HepG2 (cell line): Measurements from ENCODE around the gene IL12A. TPM values are rescaled to one million over a fixed set of nuclear protein-coding genes. Genes with fewer than 3 reads are reported as not detected.

Source experiments
- ATAC-seq: fragments of 200-7000 bp; cut with Tn5 transposase; 3 replicates; pipeline ENCODE4 v1.9.1; 2020; ENCODE audit warnings: mild to moderate bottlenecking, moderate library complexity
- BruUV-seq: library from RNA; stranded (reverse); fragments of 400-500 nt; replicated peaks from 2 replicates; lab custom pipeline; 2021; lab: Mats Ljungman, UMichigan
- CTCF ChIA-PET: fragments of 300-600 bp; formaldehyde crosslinking; extraction: SDS; loops from one replicate; lab custom pipeline; 2021; ENCODE audit warnings: low total read pairs, inconsistent platforms, low intra/inter-chr PET ratio; lab: Yijun Ruan, JAX
- POLR2A ChIA-PET: fragments of 350-600 bp; sonication (Branson Sonifier 250); formaldehyde crosslinking; loops from one replicate; lab custom pipeline; 2020; ENCODE audit warnings: antibody characterized with exemption, inconsistent platforms; lab: Yijun Ruan, JAX
- DNase-seq: peaks from one replicate; pipeline ENCODE4 v3.0.0-alpha.2; 2015; ENCODE audit warnings: low spot score
- FAIRE-seq: peaks from 3 replicates; lab custom pipeline; 2011; peaks lifted over from hg19 to GRCh38; lab: Jason Lieb, UNC
- H2AFZ ChIP-seq: one replicate; pipeline ENCODE4 v1.6.1; 2011; ENCODE audit warnings: low read length, inconsistent platforms
- H3K27ac ChIP-seq: fragments of 300-600 bp; 3 replicates; pipeline ENCODE4 v1.8.0; 2011; ENCODE audit warnings: mixed run types, mild to moderate bottlenecking, mixed read lengths, low read length, inconsistent platforms; ENCODE audit not compliant: insufficient read depth; ENCODE audit errors: extremely low read length
- H3K27me3 ChIP-seq, 2 experiments: fragments of 200-600 bp in 1 of 2; 2 replicates in 1 of 2; 3 replicates in 1 of 2; pipeline versions ENCODE4 v1.6.0 to v1.8.0; 2011; ENCODE audit warnings: low read length in 2 of 2, mild to moderate bottlenecking in 2 of 2, moderate library complexity in 2 of 2, inconsistent platforms in 1 of 2; ENCODE audit not compliant: insufficient read depth in 2 of 2, control insufficient read depth in 1 of 2
- H3K36me3 ChIP-seq, 2 experiments: fragments of 200-600 bp in 1 of 2; replicated peaks in 1 of 2; 2 replicates in 1 of 2; 3 replicates in 1 of 2; pipeline versions ENCODE4 v1.5.1 to v1.8.0; 2011; ENCODE audit warnings: low read length in 2 of 2, inconsistent platforms in 1 of 2; ENCODE audit not compliant: insufficient read depth in 2 of 2, control insufficient read depth in 1 of 2
- H3K4me1 ChIP-seq: 2 replicates; pipeline ENCODE4 v1.5.1; 2012; ENCODE audit warnings: low read length, inconsistent platforms; ENCODE audit not compliant: insufficient read depth
- H3K4me2 ChIP-seq: 2 replicates; pipeline ENCODE4 v1.6.0; 2011; ENCODE audit warnings: low read depth, low read length, inconsistent platforms
- H3K4me3 ChIP-seq, 3 experiments: fragments of 200-600 bp in 1 of 3; sonication (generic), shearing (Covaris generic) in 1 of 3; replicated peaks in 1 of 3; 2 replicates each; pipeline ENCODE4 v1.5.1; 2011 to 2016; ENCODE audit warnings: low read length in 3 of 3, inconsistent platforms in 2 of 3, low read depth in 2 of 3, mild to moderate bottlenecking in 2 of 3, control low read depth in 1 of 3, mixed read lengths in 1 of 3; ENCODE audit not compliant: insufficient read depth in 1 of 3
- H3K79me2 ChIP-seq: one replicate; pipeline ENCODE4 v1.6.1; 2011; ENCODE audit warnings: low read length, inconsistent platforms; ENCODE audit not compliant: insufficient read depth
- H3K9ac ChIP-seq: 2 replicates; pipeline ENCODE4 v1.6.0; 2011; ENCODE audit warnings: mild to moderate bottlenecking, low read depth, low read length, inconsistent platforms; ENCODE audit not compliant: insufficient read depth
- H3K9me3 ChIP-seq: 2 replicates; pipeline ENCODE4 v1.5.1; 2012; ENCODE audit warnings: mild to moderate bottlenecking, low read length
- H4K20me1 ChIP-seq: 2 replicates; pipeline ENCODE4 v1.6.0; 2011; ENCODE audit warnings: inconsistent platforms, mild to moderate bottlenecking, low read length, moderate library complexity; ENCODE audit not compliant: insufficient read depth
- MIER3 ChIP-seq: IDR thresholded peaks from 2 replicates; pipeline ENCODE4 v1.6.1; 2016; ENCODE audit warnings: missing compliant biosample characterization, borderline replicate concordance
- MTA1 ChIP-seq: sonication (generic); formaldehyde crosslinking; IDR thresholded peaks from 2 replicates; pipeline ENCODE4 v1.4.0; 2020; ENCODE audit warnings: missing genetic modification reagents, mild to moderate bottlenecking, borderline replicate concordance
- ZNF430 ChIP-seq: sonication (generic); formaldehyde crosslinking; IDR thresholded peaks from 2 replicates; pipeline ENCODE4 v1.9.0; 2021; ENCODE audit warnings: mild to moderate bottlenecking, missing genetic modification reagents
- ZNF850 ChIP-seq: sonication (generic); formaldehyde crosslinking; conservative IDR thresholded peaks from 2 replicates; pipeline ENCODE4 v1.9.0; 2021; ENCODE audit warnings: mild to moderate bottlenecking, missing genetic modification reagents
- WGBS: methylation state at CpG from one replicate; pipeline ENCODE4 v1.1.6; 2017; ENCODE audit warnings: low lambda C conversion rate; 5-methylcytosine and 5-hydroxymethylcytosine counted together
- in situ Hi-C: cut with HindIII; loops from 2 replicates; pipeline ENCODE4 v1.10.0; 2017; ENCODE audit warnings: low pct_unique_long_range_greater_than_20kb; ENCODE audit not compliant: extremely low pct_ligation_motif_present
- intact Hi-C: fragments of 100-400 bp; cut with micrococcal nuclease; formaldehyde crosslinking; loops from one replicate; pipeline ENCODE4 v1.10.0; 2022; ENCODE audit not compliant: unreplicated experiment
- polyA plus RNA-seq, 8 experiments: library from polyadenylated mRNA; depleted of rRNA in 3 of 8; stranded (reverse) in 7 of 8; unstranded in 1 of 8; fragments of >200 nt; fragmentation: Illumina TruSeq in 4 of 8; extraction: Trizol in 4 of 8; gene quantifications; 2 replicates each; pipeline versions ENCODE4 v1.2.1 to v1.2.3, GENCODE V29; 2011 to 2016; ENCODE audit warnings: low read depth in 4 of 8, missing spikeins in 1 of 8, mixed read lengths in 1 of 8; ENCODE audit not compliant: insufficient read depth in 1 of 8
- total RNA-seq, 5 experiments: library from RNA; depleted of rRNA; stranded (reverse); fragments of >200 nt; fragmentation: Illumina TruSeq; extraction: Trizol; gene quantifications; 2 replicates each; pipeline ENCODE4 v1.2.3, GENCODE V29; 2016; ENCODE audit warnings: low read depth in 1 of 5
- TF ChIP-seq, protein P1 (sequence below): sonication (generic); IDR thresholded peaks from 2 replicates; pipeline ENCODE4 v1.6.1; 2016; ENCODE audit warnings: low read depth, borderline replicate concordance
- TF ChIP-seq, protein P2 (sequence below): sonication (generic); formaldehyde crosslinking; IDR thresholded peaks from 2 replicates; pipeline ENCODE4 v1.8.0; 2022; ENCODE audit warnings: mild to moderate bottlenecking, missing genetic modification reagents

The IL12A gene
- total and polyA plus RNA-seq, 2 of the 13 experiments (the other 11 are each of a cell fraction or from before 2014, with no cell fraction given), result 0.36 to 1.1 TPM

DNA sequence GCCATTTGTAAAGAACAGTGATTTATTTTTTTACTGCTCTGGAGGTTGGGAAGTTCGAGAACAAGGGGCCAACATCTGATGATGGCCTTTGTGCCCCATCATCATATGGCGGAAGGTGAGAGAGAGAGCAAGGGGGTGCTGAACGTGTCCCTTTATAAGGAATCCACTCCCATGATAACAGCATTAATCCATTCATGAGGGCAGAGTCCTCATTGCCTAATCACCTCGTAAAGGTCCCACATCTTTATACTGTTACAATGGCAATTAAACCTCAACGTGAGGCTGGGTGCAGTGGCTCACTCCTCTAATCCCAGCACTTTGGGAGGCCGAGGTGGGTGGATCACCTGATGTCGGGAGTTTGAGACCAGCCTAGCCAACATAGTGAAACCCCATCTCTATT, 8.3 kb downstream of the IL12A start:
- Histone ChIP-seq H3K4me3 (no peak overlapping the region), H3K27ac (no peak overlapping the region), H3K36me3 (peaks cover 0 to 3% of the 10 kb centered on the region in 2 experiments; a peak in 1 of 5 replicates), H4K20me1 (no peaks in the 10 kb centered on the region), H3K27me3 (0 out of 5 replicates have a peak, but pooled peaks cover 0 to 3% of the 10 kb centered on the region in 2 experiments), H3K9ac (no peak overlapping the region), H3K4me2 (no peak overlapping the region), H3K4me1 (no peaks in the 10 kb centered on the region), H3K79me2 (no peaks in the 10 kb centered on the region), H2AFZ (no peak overlapping the region), H3K9me3 (no peaks in the 10 kb centered on the region)
- ATAC-seq (no peak), FAIRE-seq (no peak), DNase-seq (no peak)
- no TSS peak for BruUV-seq
- ChIA-PET CTCF (no interaction called here), POLR2A (no interaction called here)
- WGBS, result 35% methylated on average over 6 of the region's 7 CpGs
- intact Hi-C loops, result no loop called here
- TF ChIP-seq, protein P1, sequence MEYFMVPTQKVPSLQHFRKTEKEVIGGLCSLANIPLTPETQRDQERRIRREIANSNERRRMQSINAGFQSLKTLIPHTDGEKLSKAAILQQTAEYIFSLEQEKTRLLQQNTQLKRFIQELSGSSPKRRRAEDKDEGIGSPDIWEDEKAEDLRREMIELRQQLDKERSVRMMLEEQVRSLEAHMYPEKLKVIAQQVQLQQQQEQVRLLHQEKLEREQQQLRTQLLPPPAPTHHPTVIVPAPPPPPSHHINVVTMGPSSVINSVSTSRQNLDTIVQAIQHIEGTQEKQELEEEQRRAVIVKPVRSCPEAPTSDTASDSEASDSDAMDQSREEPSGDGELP, result no peak
- TF ChIP-seq, protein P2, sequence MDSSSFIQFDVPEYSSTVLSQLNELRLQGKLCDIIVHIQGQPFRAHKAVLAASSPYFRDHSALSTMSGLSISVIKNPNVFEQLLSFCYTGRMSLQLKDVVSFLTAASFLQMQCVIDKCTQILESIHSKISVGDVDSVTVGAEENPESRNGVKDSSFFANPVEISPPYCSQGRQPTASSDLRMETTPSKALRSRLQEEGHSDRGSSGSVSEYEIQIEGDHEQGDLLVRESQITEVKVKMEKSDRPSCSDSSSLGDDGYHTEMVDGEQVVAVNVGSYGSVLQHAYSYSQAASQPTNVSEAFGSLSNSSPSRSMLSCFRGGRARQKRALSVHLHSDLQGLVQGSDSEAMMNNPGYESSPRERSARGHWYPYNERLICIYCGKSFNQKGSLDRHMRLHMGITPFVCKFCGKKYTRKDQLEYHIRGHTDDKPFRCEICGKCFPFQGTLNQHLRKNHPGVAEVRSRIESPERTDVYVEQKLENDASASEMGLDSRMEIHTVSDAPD (CRISPR knock-in tag), result no peak
- TF ChIP-seq MTA1 (CRISPR knock-in tag) (no peak), MIER3 (CRISPR knock-in tag) (no peak), ZNF850 (CRISPR knock-in tag) (no peak), ZNF430 (CRISPR knock-in tag) (no peak)
- in situ Hi-C loops, result loop anchor here (25.0 kb wide), 1 partner anchor 735 kb away; no protein-coding TSS in a partner anchor
